H1 (cell line): ENCODE results near the gene MAFB. TPM values are rescaled to one million over a fixed set of nuclear protein-coding genes. Genes with fewer than 3 reads are reported as not detected.

Source experiments
- CTCF ChIA-PET: fragments of 300-600 bp; sonication (Branson Sonifier 250); formaldehyde crosslinking; loops from one replicate; lab custom pipeline; 2021; ENCODE audit not compliant: partially characterized antibody; lab: Charles Lee
- POLR2A ChIA-PET: fragments of 300-600 bp; sonication (Branson Sonifier 250); formaldehyde crosslinking; loops from one replicate; lab custom pipeline; 2021; ENCODE audit warnings: inconsistent platforms; ENCODE audit not compliant: partially characterized antibody; lab: Charles Lee
- DNase-seq, 2 experiments: peaks; one replicate each; pipeline versions ENCODE4 v3.0.0 to v3.0.0-alpha.2; 2010 to 2022; ENCODE audit warnings: low spot score in 2 of 2, low read depth in 1 of 2, mixed read lengths in 1 of 2
- FAIRE-seq: peaks from 2 replicates; lab custom pipeline; 2011; peaks lifted over from hg19 to GRCh38; lab: Jason Lieb, UNC
- H2AFZ ChIP-seq: 2 replicates; pipeline ENCODE4 v1.8.1; 2012; ENCODE audit warnings: low read length, inconsistent platforms
- H2AK5ac ChIP-seq: 2 replicates; pipeline ENCODE4 v1.6.1; 2013; ENCODE audit warnings: low read depth, low read length
- H2BK120ac ChIP-seq: replicated peaks from 2 replicates; pipeline ENCODE3; 2013; ENCODE audit warnings: low read depth, low read length, inconsistent platforms
- H2BK12ac ChIP-seq: 2 replicates; pipeline ENCODE4 v1.6.1; 2013; ENCODE audit warnings: low read depth, low read length
- H2BK15ac ChIP-seq: 2 replicates; pipeline ENCODE4 v1.6.1; 2013; ENCODE audit warnings: low read length
- H2BK20ac ChIP-seq: 2 replicates; pipeline ENCODE4 v1.6.1; 2013; ENCODE audit warnings: low read length
- H2BK5ac ChIP-seq: 2 replicates; pipeline ENCODE4 v1.6.1; 2013; ENCODE audit warnings: low read depth, low read length
- H3K14ac ChIP-seq: 2 replicates; pipeline ENCODE4 v1.6.1; 2013; ENCODE audit warnings: inconsistent platforms; ENCODE audit not compliant: insufficient read length
- H3K18ac ChIP-seq: 2 replicates; pipeline ENCODE4 v1.6.1; 2013; ENCODE audit warnings: low read length; ENCODE audit errors: extremely low read depth
- H3K23ac ChIP-seq: 2 replicates; pipeline ENCODE4 v1.6.1; 2013; ENCODE audit warnings: inconsistent platforms; ENCODE audit not compliant: insufficient read length
- H3K23me2 ChIP-seq: 2 replicates; pipeline ENCODE4 v1.6.1; 2013; ENCODE audit warnings: low read depth, low read length
- H3K27ac ChIP-seq: 2 replicates; pipeline ENCODE4 v1.6.1; 2011; ENCODE audit warnings: low read depth, low read length, inconsistent platforms
- H3K27me3 ChIP-seq, 4 experiments: replicated peaks in 1 of 4; 1 replicate in 1 of 4; 2 replicates in 3 of 4; pipeline versions ENCODE4 v1.6.1 to v1.8.1; 2011 to 2013; ENCODE audit warnings: low read length in 3 of 4, mild to moderate bottlenecking in 3 of 4, inconsistent platforms in 2 of 4, mixed read lengths in 2 of 4, moderate library complexity in 1 of 4; ENCODE audit not compliant: control insufficient read depth in 3 of 4, insufficient read depth in 3 of 4; ENCODE audit errors: extremely low read depth in 1 of 4
- H3K36me3 ChIP-seq, 4 experiments: 2 replicates each; pipeline versions ENCODE4 v1.6.1 to v1.8.1; 2011 to 2013; ENCODE audit warnings: mild to moderate bottlenecking in 4 of 4, low read length in 3 of 4, moderate library complexity in 2 of 4, control low read depth in 1 of 4, inconsistent platforms in 1 of 4; ENCODE audit not compliant: insufficient read depth in 4 of 4, control insufficient read depth in 2 of 4
- H3K4ac ChIP-seq: replicated peaks from 2 replicates; pipeline ENCODE3; 2013; ENCODE audit warnings: low read length, low read depth, mixed read lengths, inconsistent platforms; ENCODE audit not compliant: insufficient read length
- H3K4me1 ChIP-seq, 4 experiments: replicated peaks in 1 of 4; 1 replicate in 1 of 4; 2 replicates in 3 of 4; pipeline versions ENCODE4 v1.6.1 to v1.8.1; 2011 to 2013; ENCODE audit warnings: low read length in 3 of 4, inconsistent platforms in 2 of 4, mixed read lengths in 1 of 4; ENCODE audit not compliant: insufficient read depth in 4 of 4, control insufficient read depth in 3 of 4
- H3K4me2 ChIP-seq, 2 experiments: 2 replicates each; pipeline versions ENCODE4 v1.6.1 to v1.8.1; 2011 to 2013; ENCODE audit warnings: low read depth in 2 of 2, low read length in 2 of 2, control low read depth in 1 of 2, inconsistent platforms in 1 of 2, mild to moderate bottlenecking in 1 of 2; ENCODE audit not compliant: insufficient read depth in 1 of 2
- H3K4me3 ChIP-seq, 4 experiments: fragments of 200-600, 300-600 bp in 1 of 4; sonication (generic), shearing (Covaris generic), sonication (Bioruptor Twin) in 1 of 4; 2 replicates each; pipeline versions ENCODE4 v1.5.1 to v1.8.1; 2011 to 2016; ENCODE audit warnings: low read length in 4 of 4, low read depth in 3 of 4, control low read depth in 2 of 4, inconsistent platforms in 2 of 4, mild to moderate bottlenecking in 2 of 4, mixed read lengths in 1 of 4, moderate library complexity in 1 of 4; ENCODE audit not compliant: insufficient read depth in 2 of 4; ENCODE audit errors: extremely low read depth in 1 of 4
- H3K56ac ChIP-seq: replicated peaks from 2 replicates; pipeline ENCODE3; 2013; ENCODE audit warnings: low read depth, mild to moderate bottlenecking, mixed read lengths, low read length, inconsistent platforms; ENCODE audit not compliant: insufficient read length
- H3K79me1 ChIP-seq: 2 replicates; pipeline ENCODE4 v1.6.1; 2013; ENCODE audit warnings: low read depth, low read length, control low read depth
- H3K79me2 ChIP-seq, 2 experiments: 2 replicates each; pipeline versions ENCODE4 v1.6.1 to v1.8.1; 2012 to 2013; ENCODE audit warnings: low read length in 2 of 2, mild to moderate bottlenecking in 2 of 2, inconsistent platforms in 1 of 2; ENCODE audit not compliant: insufficient read depth in 2 of 2, control insufficient read depth in 1 of 2
- H3K9ac ChIP-seq, 4 experiments: replicated peaks in 1 of 4; 1 replicate in 1 of 4; 2 replicates in 3 of 4; pipeline versions ENCODE4 v1.6.1 to v1.8.1; 2011 to 2013; ENCODE audit warnings: low read depth in 3 of 4, low read length in 3 of 4, control low read depth in 2 of 4, mild to moderate bottlenecking in 2 of 4, moderate library complexity in 2 of 4, inconsistent platforms in 1 of 4; ENCODE audit errors: extremely low read depth in 1 of 4
- H3K9me3 ChIP-seq, 2 experiments: 2 replicates each; pipeline versions ENCODE4 v1.6.1 to v1.8.1; 2012 to 2013; ENCODE audit warnings: mild to moderate bottlenecking in 2 of 2, moderate library complexity in 2 of 2, control low read depth in 1 of 2, inconsistent platforms in 1 of 2, low read depth in 1 of 2, low read length in 1 of 2, mixed read lengths in 1 of 2; ENCODE audit not compliant: insufficient read depth in 2 of 2
- H4K20me1 ChIP-seq, 2 experiments: replicated peaks in 1 of 2; 2 replicates each; pipeline versions ENCODE3 to v1.8.1; 2011 to 2013; ENCODE audit warnings: inconsistent platforms in 2 of 2, low read length in 2 of 2, mild to moderate bottlenecking in 1 of 2; ENCODE audit not compliant: insufficient read depth in 2 of 2, control insufficient read depth in 1 of 2
- H4K5ac ChIP-seq: 2 replicates; pipeline ENCODE4 v1.6.1; 2013; ENCODE audit warnings: low read length, low read depth, mixed read lengths, inconsistent platforms; ENCODE audit not compliant: insufficient read length
- H4K8ac ChIP-seq: 2 replicates; pipeline ENCODE4 v1.8.0; 2013; ENCODE audit warnings: mild to moderate bottlenecking, moderate library complexity, low read length, inconsistent platforms; ENCODE audit not compliant: insufficient read depth; ENCODE audit errors: extremely low read depth
- H4K91ac ChIP-seq: replicated peaks from 2 replicates; pipeline ENCODE3; 2013; ENCODE audit warnings: low read length, mixed read lengths, inconsistent platforms; ENCODE audit not compliant: insufficient read length
- CBX5 ChIP-seq: fragments of 300-800, 300-1000 bp; sonication (generic); IDR thresholded peaks from 2 replicates; pipeline ENCODE4 v1.7.1; 2016; ENCODE audit warnings: antibody characterized with exemption, low read length, low read depth
- TBP ChIP-seq: IDR thresholded peaks from 2 replicates; pipeline ENCODE4 v1.6.1; 2011; ENCODE audit warnings: low read depth, low read length, improper control_type of control experiment
- WGBS, 2 experiments: shearing (Covaris generic) in 1 of 2; methylation state at CpG; one replicate each; pipeline versions ENCODE4 v1.1.6 to v1.1.7; 2013 to 2015; ENCODE audit warnings: low lambda C conversion rate in 2 of 2, mixed read lengths in 2 of 2, inconsistent platforms in 1 of 2, low coverage in 1 of 2, missing lambda C conversion rate in 1 of 2; ENCODE audit not compliant: insufficient replicate concordance in 2 of 2, insufficient coverage in 1 of 2, insufficient read length in 1 of 2; ENCODE audit errors: extremely low coverage in 1 of 2, missing lambda C conversion rate in 1 of 2; 5-methylcytosine and 5-hydroxymethylcytosine counted together
- polyA plus RNA-seq, 7 experiments: library from polyadenylated mRNA; depleted of rRNA in 3 of 7; stranded (reverse) in 5 of 7; unstranded in 2 of 7; fragments of >200 nt in 5 of 7; fragments of 200-250 nt in 2 of 7; gene quantifications; 1 replicate in 5 of 7; 2 replicates in 1 of 7; 4 replicates in 1 of 7; pipeline versions ENCODE4 v1.2.1 to v1.2.3, GENCODE V29; 2011 to 2013; ENCODE audit warnings: missing spikeins in 2 of 7, mixed read lengths in 2 of 7
- total RNA-seq: library from RNA; stranded (reverse); fragmentation: NEBNext Ultra II Directional; extraction: Animal tissue kit (Norgen Biotek cat#: 25700); gene quantifications from 2 replicates; pipeline ENCODE4 v1.2.1, GENCODE V29; 2021

Gene MAFB
- total and polyA plus RNA-seq, 2 of the 8 experiments (the other 6 are each of a cell fraction or from before 2014, with no cell fraction given) = 0.83 to 1.8 TPM

DNA sequence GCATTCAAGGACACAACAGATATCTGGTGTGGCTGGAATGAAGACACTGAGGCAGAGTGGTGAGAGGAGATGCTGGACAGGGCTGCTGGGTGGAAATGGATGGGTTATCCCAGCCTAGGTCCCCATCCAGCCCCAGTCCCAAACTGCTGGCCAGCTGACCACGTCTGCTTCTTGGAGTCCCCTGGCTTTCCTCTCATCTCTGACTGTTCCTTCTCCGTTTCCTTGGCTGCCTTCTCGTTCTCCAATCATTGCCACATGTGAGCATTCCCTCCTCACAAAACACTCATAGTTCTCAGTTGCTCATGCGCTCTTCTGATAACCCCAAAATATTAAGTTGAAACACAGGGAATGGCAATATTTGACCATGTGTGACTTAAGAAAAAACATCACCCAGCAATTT, 31.5 kb downstream of the MAFB start:
- no peak for FAIRE-seq
- WGBS, 2 experiments = 99% methylated on average over 4 of the region's 4 CpGs; no CpG with 5 or more reads in 1 of the 2 experiments
- H4K8ac ChIP-seq = no peak overlapping the region

More for the DNA sequence above, 31.5 kb downstream of the MAFB start:
- Histone ChIP-seq H3K56ac (no peak overlapping the region), H2BK120ac (no peak overlapping the region), H3K4me2 (no peak overlapping the region), H4K20me1 (no peaks in the 10 kb centered on the region), H3K79me1 (no peaks in the 10 kb centered on the region), H4K5ac (no peak overlapping the region), H2AFZ (no peak overlapping the region), H3K4me3 (no peak overlapping the region), H2BK12ac (no peak overlapping the region), H3K23ac (no peak overlapping the region), H3K4ac (no peak overlapping the region), H3K23me2 (no peaks in the 10 kb centered on the region), H3K27ac (no peak overlapping the region), H3K9me3 (no peaks in the 10 kb centered on the region), H3K18ac (no peak overlapping the region), H4K91ac (no peak overlapping the region), H2BK20ac (no peak overlapping the region), H2BK15ac (no peak overlapping the region), H3K27me3 (no peaks in the 10 kb centered on the region; a peak in 1 of 7 replicates), H3K36me3 (no peaks in the 10 kb centered on the region), H3K9ac (no peak overlapping the region), H3K4me1 (no peaks in the 10 kb centered on the region), H2AK5ac (no peak overlapping the region), H3K79me2 (no peaks in the 10 kb centered on the region), H3K14ac (no peak overlapping the region), H2BK5ac (no peak overlapping the region)
- CTCF ChIA-PET = no interaction called here
- no peak for TF ChIP-seq TBP
- TF ChIP-seq CBX5 = no peak
- POLR2A ChIA-PET = no interaction called here
- DNase-seq = no peak
